Astrocyte (in vitro differentiated cells and primary cell): ENCODE data around the gene CFAP70.

Experiments used
- EZH2 ChIP-seq: IDR thresholded peaks from 2 replicates; pipeline ENCODE4 v1.6.1; 2012; ENCODE audit warnings: mild to moderate bottlenecking, low read length, inconsistent platforms; ENCODE audit not compliant: insufficient read depth
- TF ChIP-seq, protein P1 (sequence below): IDR thresholded peaks from 2 replicates; pipeline ENCODE4 v1.5.1; 2011; ENCODE audit warnings: low read depth, mild to moderate bottlenecking, inconsistent platforms, low read length, moderate library complexity; ENCODE audit not compliant: insufficient read depth

DNA sequence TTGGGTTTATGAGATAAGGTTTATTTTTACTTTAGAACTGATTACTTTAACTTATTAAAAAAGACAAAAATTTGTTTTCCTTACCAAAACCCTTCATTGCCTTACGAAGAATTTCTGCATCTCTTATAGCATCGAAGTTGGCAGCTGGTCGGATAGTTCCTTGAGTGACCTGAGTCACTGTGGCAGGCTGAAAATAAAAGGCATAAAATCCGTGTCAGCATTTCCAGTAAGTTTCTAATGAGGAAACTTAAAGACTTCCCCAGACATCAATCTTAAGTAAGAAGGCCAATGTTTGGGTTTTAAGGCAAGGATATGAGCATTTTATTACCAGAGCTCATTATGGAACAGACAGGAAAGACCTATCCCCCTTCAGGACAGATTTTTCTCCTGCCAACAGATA lies 29.6 kb upstream of the CFAP70 start:
- no peak for TF ChIP-seq EZH2
- TF ChIP-seq, protein P1, sequence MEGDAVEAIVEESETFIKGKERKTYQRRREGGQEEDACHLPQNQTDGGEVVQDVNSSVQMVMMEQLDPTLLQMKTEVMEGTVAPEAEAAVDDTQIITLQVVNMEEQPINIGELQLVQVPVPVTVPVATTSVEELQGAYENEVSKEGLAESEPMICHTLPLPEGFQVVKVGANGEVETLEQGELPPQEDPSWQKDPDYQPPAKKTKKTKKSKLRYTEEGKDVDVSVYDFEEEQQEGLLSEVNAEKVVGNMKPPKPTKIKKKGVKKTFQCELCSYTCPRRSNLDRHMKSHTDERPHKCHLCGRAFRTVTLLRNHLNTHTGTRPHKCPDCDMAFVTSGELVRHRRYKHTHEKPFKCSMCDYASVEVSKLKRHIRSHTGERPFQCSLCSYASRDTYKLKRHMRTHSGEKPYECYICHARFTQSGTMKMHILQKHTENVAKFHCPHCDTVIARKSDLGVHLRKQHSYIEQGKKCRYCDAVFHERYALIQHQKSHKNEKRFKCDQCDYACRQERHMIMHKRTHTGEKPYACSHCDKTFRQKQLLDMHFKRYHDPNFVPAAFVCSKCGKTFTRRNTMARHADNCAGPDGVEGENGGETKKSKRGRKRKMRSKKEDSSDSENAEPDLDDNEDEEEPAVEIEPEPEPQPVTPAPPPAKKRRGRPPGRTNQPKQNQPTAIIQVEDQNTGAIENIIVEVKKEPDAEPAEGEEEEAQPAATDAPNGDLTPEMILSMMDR = no peak
